NCI-H446 treated with DMSO at 0.1 percent for 48 hours (cell line): ENCODE results near the gene NEDD4L.

Source experiments
- DNase-seq: peaks from one replicate; lab custom pipeline; 2025; lab: John Stamatoyannopoulos, UW

NEDD4L gene

GRCh38 chr18:58181988-58182387 is 138.0 kb downstream of the NEDD4L start:
- DNase-seq: no peak

- DNase-seq: no peak
Observed at GRCh38 chr18:58183226-58183625, 139.2 kb downstream of the NEDD4L start.

DNA sequence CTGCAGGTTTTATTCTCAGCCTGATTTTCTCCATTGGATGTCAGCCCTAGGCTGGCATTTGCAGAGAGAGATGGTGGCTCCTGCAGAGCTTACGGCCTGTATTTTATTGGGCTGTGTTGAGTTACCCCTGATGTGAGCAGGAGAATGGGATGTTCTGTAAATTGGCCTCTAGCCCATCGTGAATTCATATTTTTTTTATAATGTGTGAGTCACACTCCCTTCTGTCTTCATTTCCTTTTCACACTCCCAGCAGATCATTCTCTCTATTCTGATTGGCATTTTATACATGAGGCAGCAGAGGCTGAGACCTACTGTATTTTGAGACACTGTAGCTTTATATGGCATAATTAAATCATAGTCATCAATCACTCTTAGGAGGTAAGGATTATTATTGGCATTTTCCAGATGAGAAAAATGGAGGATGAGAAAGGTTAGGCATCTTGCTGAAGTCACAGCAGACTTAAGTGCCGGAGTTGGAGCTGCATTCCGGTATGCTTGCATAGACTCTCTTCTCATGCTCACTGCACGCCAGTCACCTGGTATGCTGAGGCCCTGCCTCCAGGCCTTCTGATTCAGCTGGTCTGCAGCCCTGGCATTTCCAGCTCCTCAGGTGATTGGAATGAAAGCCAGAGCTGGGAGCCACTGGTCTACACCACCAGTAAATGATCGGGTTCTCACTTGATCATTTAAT is 142.4 kb downstream of the NEDD4L start:
- peak; percentile 78 for DNase-seq

GRCh38 chr18:58187674-58188073 is 143.6 kb downstream of the NEDD4L start:
- no peak for DNase-seq

DNA sequence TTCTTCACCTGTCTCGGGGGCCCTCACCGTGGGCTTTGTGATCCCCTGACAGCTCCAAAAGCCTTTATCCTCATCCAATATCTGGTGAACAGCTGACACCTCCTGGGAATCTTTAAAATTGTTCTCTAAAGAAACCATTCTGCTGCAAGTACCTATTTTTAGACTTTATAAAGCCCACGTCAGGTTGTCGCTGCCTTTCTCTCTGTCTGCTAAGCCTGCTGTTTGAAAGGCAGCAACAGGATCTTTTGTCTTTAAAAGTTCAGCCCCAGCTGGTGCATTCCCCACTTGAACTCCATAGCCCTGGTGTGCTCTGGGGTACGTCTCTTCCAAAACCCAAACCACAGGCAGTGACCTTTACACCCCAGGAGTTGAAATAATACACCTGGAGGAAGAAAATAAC is 145.0 kb downstream of the NEDD4L start:
- DNase-seq: no peak

DNA sequence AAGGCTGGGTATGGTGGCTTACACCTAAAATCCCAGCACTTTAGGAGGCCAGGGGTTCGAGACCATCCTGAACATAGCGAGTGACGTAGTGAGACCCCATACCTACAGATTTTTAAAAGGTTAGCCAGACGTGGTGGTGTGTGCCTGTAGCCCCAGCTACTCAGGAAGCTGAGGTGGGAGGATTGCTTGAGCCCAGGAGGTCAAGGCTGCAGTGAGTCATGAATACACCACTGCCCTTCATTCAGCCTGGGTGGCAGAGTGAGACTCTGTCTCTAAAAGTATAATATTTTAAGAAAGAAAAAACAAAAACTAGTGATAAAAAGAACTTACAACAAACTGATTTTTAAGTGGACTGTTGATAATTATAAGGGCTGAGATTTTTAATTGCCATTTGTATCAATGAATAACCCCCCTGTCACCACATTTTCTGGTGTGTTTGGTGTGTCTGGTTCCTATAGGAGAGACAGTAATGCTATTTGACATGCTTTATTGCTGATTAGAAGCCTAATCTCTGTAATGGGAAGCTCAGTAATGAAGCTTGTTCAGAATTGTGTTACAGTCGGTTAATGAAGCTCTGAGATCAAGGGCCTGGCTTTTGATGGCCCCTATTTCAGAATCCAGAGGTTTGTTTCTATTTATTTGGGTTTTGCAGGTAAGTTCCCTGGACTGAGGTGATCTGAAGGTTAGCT is 147.0 kb downstream of the NEDD4L start:
- DNase-seq: no peak

DNA sequence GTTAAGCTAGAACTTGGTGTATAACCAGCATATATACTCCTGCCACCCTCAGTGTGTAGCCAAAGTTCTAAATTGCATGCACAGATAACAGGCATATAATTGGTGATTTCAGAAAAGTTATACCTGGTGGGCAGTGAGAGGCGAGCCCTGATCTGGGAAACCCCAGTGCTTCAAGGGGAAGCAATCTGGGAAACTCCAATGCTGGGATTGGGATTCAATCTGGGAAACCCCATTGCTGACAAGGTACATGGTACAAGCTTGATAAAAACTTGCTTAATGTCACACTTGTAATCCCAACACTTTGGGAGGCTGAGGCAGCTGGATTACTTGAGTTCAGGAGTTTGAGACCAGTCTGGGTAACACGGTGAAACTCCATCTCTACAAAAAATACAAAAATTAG is 147.6 kb downstream of the NEDD4L start:
- DNase-seq: no peak

- DNase-seq: no peak
Observed at GRCh38 chr18:58192519-58192918, 148.5 kb downstream of the NEDD4L start.

GRCh38 chr18:58194028-58194427 is 150.0 kb downstream of the NEDD4L start:
- no peak for DNase-seq

- DNase-seq: no peak
Observed at GRCh38 chr18:58195278-58195765, 151.3 kb downstream of the NEDD4L start.

GRCh38 chr18:58196164-58196563 is 152.1 kb downstream of the NEDD4L start:
- DNase-seq: no peak

- DNase-seq: no peak
Observed at GRCh38 chr18:58196881-58197872, 153.2 kb downstream of the NEDD4L start.

DNA sequence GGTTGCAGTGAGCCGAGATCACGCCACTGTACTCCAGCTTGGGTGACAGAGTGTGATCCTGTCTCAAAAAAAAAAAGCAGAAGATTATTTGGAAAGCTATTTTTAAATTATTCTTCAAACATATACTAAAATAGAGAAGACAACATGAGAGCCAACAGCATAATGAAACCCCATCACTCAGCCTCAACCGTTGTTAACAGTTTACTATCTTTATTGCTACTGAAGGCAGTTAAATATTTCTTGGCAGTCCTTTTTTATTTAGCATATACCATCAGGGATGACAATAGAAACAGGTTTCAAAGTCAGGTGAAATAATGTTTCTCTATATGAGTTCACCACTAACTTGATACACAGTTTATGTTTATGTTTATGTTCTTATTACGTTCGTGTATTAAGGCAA is 157.2 kb downstream of the NEDD4L start:
- DNase-seq: no peak

- no peak for DNase-seq
Observed at GRCh38 chr18:58201733-58202730, 158.0 kb downstream of the NEDD4L start.

DNA sequence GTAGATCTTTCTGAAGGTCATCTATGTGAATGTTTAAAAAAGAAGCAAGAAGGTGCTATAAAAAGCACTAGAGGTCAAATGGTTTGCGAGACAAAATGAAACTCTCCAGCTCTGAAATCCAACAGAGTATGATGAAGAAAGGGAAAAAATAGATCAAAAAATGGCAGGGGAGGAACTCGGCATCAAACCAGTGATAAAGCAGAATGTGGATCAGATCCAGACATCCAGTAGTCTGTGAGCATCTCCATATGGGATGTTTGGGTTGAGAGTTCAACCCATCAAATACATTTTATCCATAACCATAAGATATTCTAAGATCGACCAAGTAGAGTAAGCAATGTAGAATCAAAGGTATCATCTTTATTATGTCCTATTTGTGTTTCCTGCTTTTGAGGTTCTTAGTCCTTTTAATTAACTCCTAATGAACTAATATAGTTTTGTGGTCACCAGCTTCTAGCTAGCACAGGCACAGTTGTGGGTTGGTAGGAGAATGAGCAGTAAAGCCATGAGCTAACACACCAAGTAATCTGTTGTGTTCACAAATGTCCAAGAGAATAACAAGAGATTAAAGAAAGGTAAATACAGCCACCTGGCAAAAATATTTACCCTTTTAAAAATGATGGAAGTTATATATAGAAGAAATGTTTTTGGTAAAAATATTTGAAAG is 160.9 kb downstream of the NEDD4L start:
- no peak for DNase-seq

- no peak for DNase-seq
Observed at GRCh38 chr18:58205443-58206160, 161.6 kb downstream of the NEDD4L start.

DNA sequence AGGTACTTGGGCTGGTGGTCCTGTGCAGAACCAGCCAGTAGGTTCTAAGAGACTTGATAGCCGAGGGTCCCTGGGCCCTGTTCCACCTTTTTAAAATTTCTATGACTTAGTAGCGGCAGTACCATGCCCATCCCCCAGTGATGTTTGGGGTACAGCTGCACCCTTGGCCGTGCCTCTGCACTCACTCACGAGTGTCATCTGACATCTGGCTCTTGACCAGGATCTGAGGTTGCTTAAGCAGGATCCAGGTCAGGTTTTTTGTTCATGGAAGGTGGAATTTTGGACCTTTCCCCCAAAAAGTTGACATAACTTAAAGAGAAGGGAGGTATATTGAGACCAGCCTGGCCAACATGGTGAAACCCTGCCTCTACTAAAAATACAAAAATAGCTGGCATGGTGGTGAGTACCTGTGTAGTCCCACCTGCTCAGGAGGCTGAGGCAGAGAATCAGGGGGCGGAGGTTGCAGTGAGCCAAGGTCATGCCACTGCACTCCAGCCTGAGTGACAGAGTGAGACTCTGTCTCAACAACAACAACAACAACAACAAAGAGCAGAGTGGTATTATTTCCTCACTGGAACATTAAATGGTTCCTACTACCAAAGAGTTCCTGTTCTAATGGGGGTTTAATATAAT is 163.6 kb downstream of the NEDD4L start:
- DNase-seq: no peak

DNA sequence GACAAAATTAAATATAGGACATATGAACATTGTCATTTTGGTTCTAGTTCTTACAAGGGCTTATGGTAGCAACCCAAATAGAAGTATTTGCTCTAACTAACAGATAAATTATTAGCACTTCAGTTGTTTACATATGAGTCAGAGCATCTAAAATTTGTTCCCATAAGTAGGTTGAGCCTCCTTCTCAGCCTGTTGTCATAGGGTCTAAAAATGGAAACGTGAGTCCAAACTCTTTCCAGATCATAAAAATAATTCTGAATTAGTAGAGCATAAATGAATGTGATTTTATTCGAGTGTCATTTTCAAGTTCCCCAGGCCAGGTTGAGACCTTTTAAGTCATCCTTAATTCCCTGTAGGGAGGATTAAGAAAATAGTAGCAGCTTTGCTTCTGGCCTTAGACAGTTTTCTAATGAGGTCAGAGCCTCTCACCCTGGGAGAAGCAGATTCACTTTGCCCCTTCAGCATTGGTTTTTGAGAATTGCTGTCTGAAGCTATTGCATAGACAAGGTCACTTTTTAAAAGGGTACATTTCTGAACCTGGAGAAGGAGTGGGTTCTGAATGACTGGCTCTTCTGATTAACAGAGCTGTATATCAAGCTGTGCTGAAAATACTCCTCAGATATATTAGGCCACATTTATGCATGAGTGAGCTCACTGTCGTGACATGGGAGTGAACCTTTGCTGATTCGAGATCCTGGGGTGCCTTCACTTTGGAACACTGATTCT is 164.3 kb downstream of the NEDD4L start:
- no peak for DNase-seq

GRCh38 chr18:58209326-58209725 is 165.3 kb downstream of the NEDD4L start:
- no peak for DNase-seq
